Endothelial cell of umbilical vein (primary cell): ENCODE results near the gene ZNF776. TPM values are rescaled to one million over a fixed set of nuclear protein-coding genes. Genes with fewer than 3 reads are reported as not detected.

ENCODE experiments used
- BruUV-seq: library from RNA; stranded (reverse); fragments of 400-500 nt; replicated peaks from 2 replicates; lab custom pipeline; 2021; lab: Mats Ljungman, UMichigan
- CTCF ChIA-PET: fragments of 300-600, 350-600 bp; sonication (Branson Sonifier 250); formaldehyde crosslinking; loops from one replicate; lab custom pipeline; 2021; ENCODE audit warnings: antibody characterized with exemption, inconsistent platforms; lab: Charles Lee
- POLR2A ChIA-PET: fragments of 300-600, 350-600 bp; sonication (Branson Sonifier 250); formaldehyde crosslinking; loops from one replicate; lab custom pipeline; 2021; ENCODE audit warnings: antibody characterized with exemption, inconsistent platforms; lab: Charles Lee
- DNase-seq: peaks from one replicate; pipeline ENCODE4 v3.0.0-alpha.2; 2011; ENCODE audit warnings: low read depth, low spot score
- FAIRE-seq: peaks from 2 replicates; lab custom pipeline; 2011; peaks lifted over from hg19 to GRCh38; lab: Jason Lieb, UNC
- H2AFZ ChIP-seq: 2 replicates; pipeline ENCODE4 v1.6.0; 2012; ENCODE audit warnings: low read depth, low read length, control low read depth, inconsistent platforms
- H3K27ac ChIP-seq: 2 replicates; pipeline ENCODE4 v1.5.1; 2011; ENCODE audit warnings: low read depth, mild to moderate bottlenecking, control low read depth, low read length, moderate library complexity; ENCODE audit not compliant: insufficient read depth
- H3K27me3 ChIP-seq, 2 experiments: 2 replicates each; pipeline versions ENCODE4 v1.6.0 to v1.6.1; 2011; ENCODE audit warnings: low read length in 2 of 2, mixed read lengths in 1 of 2; ENCODE audit not compliant: control insufficient read depth in 2 of 2, insufficient read depth in 2 of 2
- H3K36me3 ChIP-seq, 2 experiments: 2 replicates in 1 of 2; 3 replicates in 1 of 2; pipeline ENCODE4 v1.5.1; 2011; ENCODE audit warnings: low read length in 2 of 2, mild to moderate bottlenecking in 1 of 2, moderate library complexity in 1 of 2; ENCODE audit not compliant: control insufficient read depth in 2 of 2, insufficient read depth in 2 of 2; ENCODE audit errors: extremely low read depth in 1 of 2
- H3K4me1 ChIP-seq: 3 replicates; pipeline ENCODE4 v1.5.1; 2011; ENCODE audit warnings: mild to moderate bottlenecking, low read length; ENCODE audit not compliant: control insufficient read depth, insufficient read depth; ENCODE audit errors: extremely low read depth
- H3K4me2 ChIP-seq: 2 replicates; pipeline ENCODE4 v1.6.1; 2011; ENCODE audit warnings: low read length, control low read depth, mixed read lengths; ENCODE audit not compliant: insufficient read depth
- H3K4me3 ChIP-seq, 3 experiments: fragments of 200-600 bp in 1 of 3; sonication (generic), shearing (Covaris generic) in 1 of 3; replicated peaks in 1 of 3; 2 replicates each; pipeline ENCODE4 v1.5.1; 2011 to 2016; ENCODE audit warnings: control low read depth in 3 of 3, low read length in 3 of 3, mild to moderate bottlenecking in 2 of 3, inconsistent platforms in 1 of 3, low read depth in 1 of 3, moderate library complexity in 1 of 3; ENCODE audit not compliant: insufficient read depth in 1 of 3
- H3K79me2 ChIP-seq: 2 replicates; pipeline ENCODE4 v1.6.0; 2012; ENCODE audit warnings: low read length, inconsistent platforms; ENCODE audit not compliant: control insufficient read depth, insufficient read depth
- H3K9ac ChIP-seq: replicated peaks from 2 replicates; pipeline ENCODE3; 2011; ENCODE audit warnings: low read length, control low read depth; ENCODE audit not compliant: insufficient read depth; ENCODE audit errors: extremely low read depth
- H3K9me1 ChIP-seq: replicated peaks from 3 replicates; pipeline ENCODE4 v1.6.0; 2011; ENCODE audit warnings: mild to moderate bottlenecking, low read length; ENCODE audit not compliant: control insufficient read depth, insufficient read depth; ENCODE audit errors: extremely low read depth
- H3K9me3 ChIP-seq: replicated peaks from 2 replicates; pipeline ENCODE4 v1.5.1; 2012; ENCODE audit warnings: low read length, inconsistent platforms; ENCODE audit not compliant: control insufficient read depth, insufficient read depth
- H4K20me1 ChIP-seq: replicated peaks from 2 replicates; pipeline ENCODE3; 2011; ENCODE audit warnings: mild to moderate bottlenecking, low read length; ENCODE audit not compliant: control insufficient read depth, insufficient read depth; ENCODE audit errors: extremely low read depth
- EZH2 ChIP-seq: IDR thresholded peaks from 2 replicates; pipeline ENCODE4 v1.6.1; 2012; ENCODE audit warnings: borderline replicate concordance, low read depth, mild to moderate bottlenecking, moderate library complexity, low read length, inconsistent platforms; ENCODE audit not compliant: severe bottlenecking
- FOS ChIP-seq: IDR thresholded peaks from 2 replicates; pipeline ENCODE4 v1.6.1; 2011; ENCODE audit warnings: mild to moderate bottlenecking, low read length, moderate library complexity, borderline replicate concordance; ENCODE audit not compliant: insufficient read depth
- GATA2 ChIP-seq: IDR thresholded peaks from 2 replicates; pipeline ENCODE4 v1.7.0; 2011; ENCODE audit warnings: low read depth, mild to moderate bottlenecking, moderate library complexity, mixed read lengths, low read length; ENCODE audit not compliant: insufficient read length, insufficient read depth
- JUN ChIP-seq: IDR thresholded peaks from 2 replicates; pipeline ENCODE4 v1.6.1; 2011; ENCODE audit warnings: borderline replicate concordance, low read depth; ENCODE audit not compliant: insufficient read length, insufficient read depth
- MYC ChIP-seq: IDR thresholded peaks from one replicate; pipeline ENCODE4 v1.6.1; 2011; ENCODE audit warnings: mild to moderate bottlenecking, low read depth, low read length
- POLR2A ChIP-seq: IDR thresholded peaks from 2 replicates; pipeline ENCODE4 v1.6.1; 2012; ENCODE audit warnings: low read depth, mild to moderate bottlenecking, control low read depth, low read length
- POLR2AphosphoS5 ChIP-seq: IDR thresholded peaks from 2 replicates; pipeline ENCODE4 v1.6.1; 2012; ENCODE audit warnings: low read depth, mild to moderate bottlenecking, control low read depth, low read length, moderate library complexity; ENCODE audit not compliant: insufficient read depth
- dilution Hi-C: fragments of 300-500 bp; cut with MboI; formaldehyde crosslinking; loops from one replicate; pipeline ENCODE4 v1.15.0; 2019; ENCODE audit warnings: low sequenced_read_pairs; ENCODE audit not compliant: extremely low pct_ligation_motif_present
- intact Hi-C: fragments of 100-400 bp; cut with micrococcal nuclease; formaldehyde crosslinking; loops from one replicate; pipeline ENCODE4 v1.10.0; 2022
- polyA plus RNA-seq, 4 experiments: library from polyadenylated mRNA; depleted of rRNA in 3 of 4; stranded (reverse) in 3 of 4; unstranded in 1 of 4; fragments of >200 nt; gene quantifications; 2 replicates each; pipeline versions ENCODE4 v1.2.1 to v1.2.3, GENCODE V29; 2011 to 2012; ENCODE audit warnings: missing spikeins in 1 of 4
- total RNA-seq: library from RNA; stranded (reverse); gene quantifications from 2 replicates; pipeline ENCODE4 v1.2.3, GENCODE V29; 2021
- TF ChIP-seq, protein P1 (sequence below): IDR thresholded peaks from 2 replicates; pipeline ENCODE4 v1.6.1; 2011; ENCODE audit not compliant: insufficient read depth, insufficient read length
- TF ChIP-seq, protein P2 (sequence below), 2 donors: IDR thresholded peaks; 1 replicate in 1 of 2; 2 replicates in 1 of 2; pipeline ENCODE4 v1.5.1; 2011; ENCODE audit warnings: low read length in 2 of 2, mild to moderate bottlenecking in 2 of 2, moderate library complexity in 2 of 2, control low read depth in 1 of 2, inconsistent platforms in 1 of 2, low read depth in 1 of 2; ENCODE audit not compliant: insufficient read depth in 1 of 2; ENCODE audit errors: extremely low read depth in 1 of 2

The ZNF776 gene
- total and polyA plus RNA-seq, 2 donors (not counting 3 experiments of a cell fraction or from before 2014, with no cell fraction given): 5.7 to 12.1 TPM

DNA sequence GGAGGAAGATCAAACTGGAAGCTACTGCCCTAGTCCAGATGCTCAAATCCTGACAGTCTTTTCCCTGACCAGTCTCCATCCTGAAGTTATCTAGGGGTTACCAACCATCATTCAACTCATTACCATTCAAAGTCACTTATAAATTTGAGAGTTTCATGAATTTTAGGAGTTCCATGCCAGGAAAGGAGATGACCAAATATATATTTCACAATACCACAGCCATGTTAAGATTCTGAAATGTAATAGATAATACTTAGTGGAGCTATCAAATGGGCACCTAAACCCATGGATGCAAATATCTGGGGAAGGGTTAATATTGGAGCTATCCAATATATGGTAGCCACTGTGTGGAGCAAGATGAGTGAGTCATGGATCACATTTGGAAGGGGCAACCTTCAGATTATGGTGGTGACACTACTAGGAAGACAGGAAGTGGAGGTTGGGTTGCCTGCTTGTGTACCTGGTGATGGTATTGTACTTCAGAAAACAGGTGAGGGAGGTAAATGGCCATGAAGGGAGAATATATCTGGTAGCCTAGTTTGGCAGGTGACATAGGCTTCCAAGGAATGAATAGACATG lies 41.6 kb downstream of the ZNF776 start:
- FAIRE-seq: no peak
- TF ChIP-seq POLR2A (no peak), MYC (no peak), FOS (no peak), GATA2 (no peak), POLR2AphosphoS5 (no peak), JUN (no peak), EZH2 (no peak)
- TF ChIP-seq, protein P1, sequence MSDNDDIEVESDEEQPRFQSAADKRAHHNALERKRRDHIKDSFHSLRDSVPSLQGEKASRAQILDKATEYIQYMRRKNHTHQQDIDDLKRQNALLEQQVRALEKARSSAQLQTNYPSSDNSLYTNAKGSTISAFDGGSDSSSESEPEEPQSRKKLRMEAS: no peak
- TF ChIP-seq, protein P2, sequence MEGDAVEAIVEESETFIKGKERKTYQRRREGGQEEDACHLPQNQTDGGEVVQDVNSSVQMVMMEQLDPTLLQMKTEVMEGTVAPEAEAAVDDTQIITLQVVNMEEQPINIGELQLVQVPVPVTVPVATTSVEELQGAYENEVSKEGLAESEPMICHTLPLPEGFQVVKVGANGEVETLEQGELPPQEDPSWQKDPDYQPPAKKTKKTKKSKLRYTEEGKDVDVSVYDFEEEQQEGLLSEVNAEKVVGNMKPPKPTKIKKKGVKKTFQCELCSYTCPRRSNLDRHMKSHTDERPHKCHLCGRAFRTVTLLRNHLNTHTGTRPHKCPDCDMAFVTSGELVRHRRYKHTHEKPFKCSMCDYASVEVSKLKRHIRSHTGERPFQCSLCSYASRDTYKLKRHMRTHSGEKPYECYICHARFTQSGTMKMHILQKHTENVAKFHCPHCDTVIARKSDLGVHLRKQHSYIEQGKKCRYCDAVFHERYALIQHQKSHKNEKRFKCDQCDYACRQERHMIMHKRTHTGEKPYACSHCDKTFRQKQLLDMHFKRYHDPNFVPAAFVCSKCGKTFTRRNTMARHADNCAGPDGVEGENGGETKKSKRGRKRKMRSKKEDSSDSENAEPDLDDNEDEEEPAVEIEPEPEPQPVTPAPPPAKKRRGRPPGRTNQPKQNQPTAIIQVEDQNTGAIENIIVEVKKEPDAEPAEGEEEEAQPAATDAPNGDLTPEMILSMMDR (IDR thresholded peaks at IDR 0.05; ENCODE audit: extremely low read depth in 1 of 2, insufficient read depth in 1 of 2, low read depth in 1 of 2, low read length in 2 of 2): no peak
- Histone ChIP-seq H3K4me2 (no peak overlapping the region), H3K36me3 (no peaks in the 10 kb centered on the region), H3K27me3 (no peaks in the 10 kb centered on the region), H4K20me1 (no peaks in the 10 kb centered on the region), H3K9ac (no peak overlapping the region), H3K9me1 (no peaks in the 10 kb centered on the region), H3K9me3 (no peaks in the 10 kb centered on the region), H3K4me3 (no peak overlapping the region), H3K79me2 (no peaks in the 10 kb centered on the region), H2AFZ (no peak overlapping the region), H3K27ac (no peak overlapping the region), H3K4me1 (no peaks in the 10 kb centered on the region)
- POLR2A ChIA-PET: no interaction called here
- intact Hi-C loops: no loop called here
- BruUV-seq: no TSS peak
- dilution Hi-C loops: no loop called here
- CTCF ChIA-PET: no interaction called here
- DNase-seq: no peak
